ENCODE results near the gene POP4. TPM values are rescaled to one million over a fixed set of nuclear protein-coding genes. Genes with fewer than 3 reads are reported as not detected.

POP4 gene
- total and polyA plus RNA-seq, 2 of the 13 experiments (the other 11 are each of a cell fraction or from before 2014, with no cell fraction given): 32.2 to 84.0 TPM

GRCh38 chr19:29612801-29613595, 6.9 kb downstream of the POP4 start (continued):
- TF ChIP-seq ZSCAN20 (CRISPR knock-in tag; IDR thresholded peaks at IDR 0.05; ENCODE audit: borderline replicate concordance) (no peak), KLF16 (CRISPR knock-in tag; IDR thresholded peaks at IDR 0.05) (no peak), NPAS2 (CRISPR knock-in tag; IDR thresholded peaks at IDR 0.05; ENCODE audit: borderline replicate concordance) (no peak), KDM6A (CRISPR knock-in tag; IDR thresholded peaks at IDR 0.05; ENCODE audit: low read depth) (no peak)
- TF ChIP-seq, protein P1, sequence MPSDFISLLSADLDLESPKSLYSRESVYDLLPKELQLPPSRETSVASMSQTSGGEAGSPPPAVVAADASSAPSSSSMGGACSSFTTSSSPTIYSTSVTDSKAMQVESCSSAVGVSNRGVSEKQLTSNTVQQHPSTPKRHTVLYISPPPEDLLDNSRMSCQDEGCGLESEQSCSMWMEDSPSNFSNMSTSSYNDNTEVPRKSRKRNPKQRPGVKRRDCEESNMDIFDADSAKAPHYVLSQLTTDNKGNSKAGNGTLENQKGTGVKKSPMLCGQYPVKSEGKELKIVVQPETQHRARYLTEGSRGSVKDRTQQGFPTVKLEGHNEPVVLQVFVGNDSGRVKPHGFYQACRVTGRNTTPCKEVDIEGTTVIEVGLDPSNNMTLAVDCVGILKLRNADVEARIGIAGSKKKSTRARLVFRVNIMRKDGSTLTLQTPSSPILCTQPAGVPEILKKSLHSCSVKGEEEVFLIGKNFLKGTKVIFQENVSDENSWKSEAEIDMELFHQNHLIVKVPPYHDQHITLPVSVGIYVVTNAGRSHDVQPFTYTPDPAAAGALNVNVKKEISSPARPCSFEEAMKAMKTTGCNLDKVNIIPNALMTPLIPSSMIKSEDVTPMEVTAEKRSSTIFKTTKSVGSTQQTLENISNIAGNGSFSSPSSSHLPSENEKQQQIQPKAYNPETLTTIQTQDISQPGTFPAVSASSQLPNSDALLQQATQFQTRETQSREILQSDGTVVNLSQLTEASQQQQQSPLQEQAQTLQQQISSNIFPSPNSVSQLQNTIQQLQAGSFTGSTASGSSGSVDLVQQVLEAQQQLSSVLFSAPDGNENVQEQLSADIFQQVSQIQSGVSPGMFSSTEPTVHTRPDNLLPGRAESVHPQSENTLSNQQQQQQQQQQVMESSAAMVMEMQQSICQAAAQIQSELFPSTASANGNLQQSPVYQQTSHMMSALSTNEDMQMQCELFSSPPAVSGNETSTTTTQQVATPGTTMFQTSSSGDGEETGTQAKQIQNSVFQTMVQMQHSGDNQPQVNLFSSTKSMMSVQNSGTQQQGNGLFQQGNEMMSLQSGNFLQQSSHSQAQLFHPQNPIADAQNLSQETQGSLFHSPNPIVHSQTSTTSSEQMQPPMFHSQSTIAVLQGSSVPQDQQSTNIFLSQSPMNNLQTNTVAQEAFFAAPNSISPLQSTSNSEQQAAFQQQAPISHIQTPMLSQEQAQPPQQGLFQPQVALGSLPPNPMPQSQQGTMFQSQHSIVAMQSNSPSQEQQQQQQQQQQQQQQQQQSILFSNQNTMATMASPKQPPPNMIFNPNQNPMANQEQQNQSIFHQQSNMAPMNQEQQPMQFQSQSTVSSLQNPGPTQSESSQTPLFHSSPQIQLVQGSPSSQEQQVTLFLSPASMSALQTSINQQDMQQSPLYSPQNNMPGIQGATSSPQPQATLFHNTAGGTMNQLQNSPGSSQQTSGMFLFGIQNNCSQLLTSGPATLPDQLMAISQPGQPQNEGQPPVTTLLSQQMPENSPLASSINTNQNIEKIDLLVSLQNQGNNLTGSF (CRISPR knock-in tag; IDR thresholded peaks at IDR 0.05): no peak

- no peaks in the 10 kb centered on the region for H3K9me3 ChIP-seq (ENCODE audit: low read length)
- BruUV-seq (replicated peaks): no TSS peak
- ATAC-seq (no peak), DNase-seq (ENCODE audit: low spot score) (no peak), FAIRE-seq (no peak)
- ChIA-PET POLR2A (interaction anchor here (1.0 kb wide), 1 partner anchor 8 kb away, joined by 3 read pairs; the partner anchor contains the start of gene POP4), CTCF (ENCODE audit: low intra/inter-chr PET ratio, low total read pairs) (no interaction called here)
- H3K27ac ChIP-seq (ENCODE audit: extremely low read length, insufficient read depth, low read length): no peak overlapping the region
- WGBS (ENCODE audit: low lambda C conversion rate): 93% methylated on average over 5 of the region's 7 CpGs
- intact Hi-C loops (cut with micrococcal nuclease; ENCODE audit: unreplicated experiment): no loop called here
- H3K4me1 ChIP-seq (ENCODE audit: insufficient read depth, low read length): peaks cover 5% of the 10 kb centered on the region; the same call in 1 of the 2 replicates
- peaks cover 20 to 45% of the 10 kb centered on the region in 2 experiments for H3K36me3 ChIP-seq (replicated peaks in 1 of 2; ENCODE audit: control insufficient read depth in 1 of 2, insufficient read depth in 2 of 2, low read length in 2 of 2)
- H3K27me3 ChIP-seq (ENCODE audit: control insufficient read depth in 1 of 2, insufficient read depth in 2 of 2, low read length in 2 of 2): no peaks in the 10 kb centered on the region
- no peaks in the 10 kb centered on the region for H3K79me2 ChIP-seq (ENCODE audit: insufficient read depth, low read length)
- H3K4me2 ChIP-seq (ENCODE audit: low read depth, low read length): no peak overlapping the region
- H2AFZ ChIP-seq (ENCODE audit: low read length): no peak overlapping the region
- H4K20me1 ChIP-seq (ENCODE audit: insufficient read depth, low read length): no peaks in the 10 kb centered on the region
- in situ Hi-C loops (cut with HindIII; ENCODE audit: extremely low pct_ligation_motif_present, low pct_unique_long_range_greater_than_20kb): loop anchor here (5.0 kb wide), 1 partner anchor 78 kb away; no protein-coding TSS in a partner anchor
- H3K4me3 ChIP-seq (replicated peaks in 1 of 3; ENCODE audit: insufficient read depth in 1 of 3, low read depth in 2 of 3, low read length in 3 of 3): no peak overlapping the region
- no peak overlapping the region for H3K9ac ChIP-seq (ENCODE audit: insufficient read depth, low read depth, low read length)
- no peak for TF ChIP-seq GABPB1 (CRISPR knock-in tag; IDR thresholded peaks at IDR 0.05)
- TF ChIP-seq ZNF33A (CRISPR knock-in tag; IDR thresholded peaks at IDR 0.05; ENCODE audit: borderline replicate concordance): no peak
- TF ChIP-seq NR3C1 (CRISPR knock-in tag; IDR thresholded peaks at IDR 0.05): no peak
- no peak for TF ChIP-seq ZSCAN20 (CRISPR knock-in tag; IDR thresholded peaks at IDR 0.05; ENCODE audit: borderline replicate concordance)
- TF ChIP-seq ZNF44 (CRISPR knock-in tag; IDR thresholded peaks at IDR 0.05): no peak
- TF ChIP-seq PAX8 (CRISPR knock-in tag; IDR thresholded peaks at IDR 0.05; ENCODE audit: borderline replicate concordance): no peak
- no peak for TF ChIP-seq THYN1 (CRISPR knock-in tag; IDR thresholded peaks at IDR 0.05; ENCODE audit: borderline replicate concordance, low read depth)
- no peak for TF ChIP-seq ZFP37 (CRISPR knock-in tag; IDR thresholded peaks at IDR 0.05; ENCODE audit: borderline replicate concordance)
- no peak for TF ChIP-seq IRF9 (CRISPR knock-in tag; IDR thresholded peaks at IDR 0.05; ENCODE audit: borderline replicate concordance)
- TF ChIP-seq U2AF1 (optimal IDR thresholded peaks at IDR 0.05; ENCODE audit: low read depth, low read length): no peak
- TF ChIP-seq IKZF5 (CRISPR knock-in tag; IDR thresholded peaks at IDR 0.05): no peak
These were observed 8.0 kb downstream of the POP4 start for GRCh38 chr19:29614046-29614445.
